Transverse colon (tissue), 4 donors: ENCODE measurements around the gene FDPS.

ENCODE experiments used
- EP300 ChIP-seq: sonication (generic); formaldehyde crosslinking; IDR thresholded peaks from one replicate; pipeline ENCODE4 v1.6.1; 2017; ENCODE audit warnings: antibody characterized with exemption, low read depth
- POLR2A ChIP-seq: fragments of 450-650 bp; IDR thresholded peaks from one replicate; pipeline ENCODE4 v1.6.1; 2016; ENCODE audit warnings: antibody characterized with exemption, mild to moderate bottlenecking, moderate library complexity
- POLR2AphosphoS5 ChIP-seq, 3 donors: sonication (generic); formaldehyde crosslinking; IDR thresholded peaks; one replicate each; pipeline ENCODE4 v1.6.1; 2016; ENCODE audit warnings: antibody characterized with exemption in 3 of 3
- TF ChIP-seq, protein P1 (sequence below), 5 experiments: fragments of 200-600 bp in 3 of 5; fragments of 450-650 bp in 2 of 5; sonication (generic) in 3 of 5; IDR thresholded peaks; 1 replicate in 2 of 5; 2 replicates in 3 of 5; pipeline ENCODE4 v1.5.1; 2016 to 2017; ENCODE audit warnings: antibody characterized with exemption in 5 of 5, inconsistent platforms in 3 of 5, mild to moderate bottlenecking in 2 of 5, moderate library complexity in 1 of 5

DNA sequence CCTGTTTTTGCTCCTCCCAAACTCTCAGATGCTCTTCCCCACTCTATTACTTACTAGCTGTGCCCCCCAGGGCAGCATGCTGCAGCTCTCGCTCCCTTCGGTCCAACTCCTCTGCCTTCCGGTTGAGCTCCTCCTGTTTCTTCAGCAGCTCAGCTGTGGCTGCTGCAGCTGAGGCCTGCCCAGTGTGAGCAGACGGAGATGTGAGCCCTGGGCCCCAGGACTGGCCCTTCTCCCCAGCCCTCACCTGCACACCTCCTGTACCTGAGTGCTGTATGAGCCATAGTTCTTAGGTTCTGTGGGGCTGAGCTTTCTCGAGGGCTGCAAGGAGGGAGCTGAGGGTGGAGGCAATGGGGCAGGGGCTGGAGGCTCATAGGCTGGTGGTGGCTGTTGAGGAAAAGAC, 48.4 kb upstream of the FDPS start:
- TF ChIP-seq, protein P1, sequence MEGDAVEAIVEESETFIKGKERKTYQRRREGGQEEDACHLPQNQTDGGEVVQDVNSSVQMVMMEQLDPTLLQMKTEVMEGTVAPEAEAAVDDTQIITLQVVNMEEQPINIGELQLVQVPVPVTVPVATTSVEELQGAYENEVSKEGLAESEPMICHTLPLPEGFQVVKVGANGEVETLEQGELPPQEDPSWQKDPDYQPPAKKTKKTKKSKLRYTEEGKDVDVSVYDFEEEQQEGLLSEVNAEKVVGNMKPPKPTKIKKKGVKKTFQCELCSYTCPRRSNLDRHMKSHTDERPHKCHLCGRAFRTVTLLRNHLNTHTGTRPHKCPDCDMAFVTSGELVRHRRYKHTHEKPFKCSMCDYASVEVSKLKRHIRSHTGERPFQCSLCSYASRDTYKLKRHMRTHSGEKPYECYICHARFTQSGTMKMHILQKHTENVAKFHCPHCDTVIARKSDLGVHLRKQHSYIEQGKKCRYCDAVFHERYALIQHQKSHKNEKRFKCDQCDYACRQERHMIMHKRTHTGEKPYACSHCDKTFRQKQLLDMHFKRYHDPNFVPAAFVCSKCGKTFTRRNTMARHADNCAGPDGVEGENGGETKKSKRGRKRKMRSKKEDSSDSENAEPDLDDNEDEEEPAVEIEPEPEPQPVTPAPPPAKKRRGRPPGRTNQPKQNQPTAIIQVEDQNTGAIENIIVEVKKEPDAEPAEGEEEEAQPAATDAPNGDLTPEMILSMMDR (IDR thresholded peaks at IDR 0.05) = no peak
- TF ChIP-seq POLR2AphosphoS5 (IDR thresholded peaks at IDR 0.05) (no peak), EP300 (no peak), POLR2A (no peak)
